Stomach (tissue), 9 donors: ENCODE results near the gene CRTC1. TPM values are rescaled to one million over a fixed set of nuclear protein-coding genes. Genes with fewer than 3 reads are reported as not detected.

ENCODE experiments used
- DNase-seq, 2 donors: peaks; one replicate each; pipeline versions ENCODE4 v3.0.0 to v3.0.0-alpha.2; 2013 to 2019
- H3K27ac ChIP-seq, 5 donors: fragments of 200-600 bp in 4 of 5; sonication (generic) in 4 of 5; one replicate each; pipeline ENCODE4 v1.5.1; 2013 to 2019; ENCODE audit warnings: mild to moderate bottlenecking in 1 of 5, moderate library complexity in 1 of 5
- H3K27me3 ChIP-seq, 3 donors: fragments of 200-600 bp; sonication (generic); one replicate each; pipeline ENCODE4 v1.5.1; 2017 to 2019; ENCODE audit warnings: mixed run types in 1 of 3
- H3K36me3 ChIP-seq, 4 donors: fragments of 200-600 bp; sonication (generic); 1 replicate in 3 of 4; 2 replicates in 1 of 4; pipeline ENCODE4 v1.5.1; 2016 to 2019
- H3K4me1 ChIP-seq, 4 donors: fragments of 200-600 bp; sonication (generic); one replicate each; pipeline ENCODE4 v1.5.1; 2016 to 2019
- H3K4me3 ChIP-seq, 4 donors: fragments of 200-600 bp; sonication (generic) in 3 of 4; one replicate each; pipeline ENCODE4 v1.5.1; 2016 to 2019; ENCODE audit warnings: mild to moderate bottlenecking in 1 of 4
- H3K9me3 ChIP-seq, 4 donors: fragments of 200-600 bp; sonication (generic); one replicate each; pipeline ENCODE4 v1.5.1; 2016 to 2019
- CTCF ChIP-seq, 7 experiments: fragments of 450-650 bp in 4 of 7; fragments of 200-600 bp in 3 of 7; sonication (generic) in 3 of 7; IDR thresholded peaks; one replicate each; pipeline ENCODE4 v1.5.1; 2016 to 2019; ENCODE audit warnings: antibody characterized with exemption in 7 of 7, control low read depth in 2 of 7, mild to moderate bottlenecking in 1 of 7
- EP300 ChIP-seq: sonication (generic); formaldehyde crosslinking; IDR thresholded peaks from one replicate; pipeline ENCODE4 v1.6.1; 2017; ENCODE audit warnings: antibody characterized with exemption
- POLR2A ChIP-seq, 4 donors: fragments of 450-650 bp; IDR thresholded peaks; one replicate each; pipeline ENCODE4 v1.6.1; 2016; ENCODE audit warnings: antibody characterized with exemption in 4 of 4, control low read depth in 2 of 4, mild to moderate bottlenecking in 1 of 4, moderate library complexity in 1 of 4
- POLR2AphosphoS5 ChIP-seq, 3 donors: sonication (generic); formaldehyde crosslinking; IDR thresholded peaks; one replicate each; pipeline ENCODE4 v1.6.1; 2016; ENCODE audit warnings: antibody characterized with exemption in 3 of 3
- WGBS, 5 donors: extraction: QIAGEN DNeasy Blood & Tissue Kit in 3 of 5; methylation state at CpG; one replicate each; pipeline versions ENCODE4 v1.1.5 to v1.1.7; 2013 to 2018; 5-methylcytosine and 5-hydroxymethylcytosine counted together
- intact Hi-C: fragments of 100-400 bp; cut with DNase I; formaldehyde crosslinking; loops from one replicate; pipeline ENCODE4 v1.15.1; 2023; ENCODE audit warnings: low total_unique reads
- polyA plus RNA-seq, 3 donors: library from polyadenylated mRNA; stranded (reverse); fragments of 200-250 nt; gene quantifications; one replicate each; pipeline ENCODE4 v1.2.3, GENCODE V29; 2013
- total RNA-seq, 5 donors: library from RNA; depleted of rRNA; stranded (reverse); fragments of >200 nt; gene quantifications; one replicate each; pipeline versions ENCODE4 v1.1.0 to v1.2.3, GENCODE V29; 2014 to 2016
- donor health status: healthy with polysubstance abuse.
- donor health status: Bipolar disorder and iron deficiency.
- donor health status: healthy.

The CRTC1 gene
- total and polyA plus RNA-seq, 8 donors, result 4.2 to 28.0 (median 4.6) TPM; not detected in 1

GRCh38 chr19:18769989-18770528, 86.6 kb downstream of the CRTC1 start:
- intact Hi-C loops, result no loop called here
- Histone ChIP-seq H3K36me3 (peaks cover 0 to 15% (median 4%) of the 10 kb centered on the region in 4 donors), H3K27me3 (no peaks in the 10 kb centered on the region), H3K4me3 (no peak overlapping the region), H3K4me1 (peaks cover 10 to 32% (median 24%) of the 10 kb centered on the region in 4 donors), H3K9me3 (no peaks in the 10 kb centered on the region), H3K27ac (peak overlapping the region in 2 of 5 donors; percentile 54 to 70)
- no peak for TF ChIP-seq POLR2AphosphoS5 (IDR thresholded peaks at IDR 0.05)
- TF ChIP-seq CTCF (IDR thresholded peaks at IDR 0.05), result no peak
- TF ChIP-seq EP300, result no peak
- no peak for TF ChIP-seq POLR2A (IDR thresholded peaks at IDR 0.05)
- 82 to 95% (median 86%) methylated on average over 8 to 15 of the region's 15 CpGs for WGBS, 5 donors
- no peak for DNase-seq

- 76 to 80% (median 78%) methylated on average over 13 of the region's 13 CpGs for WGBS, 5 donors
- intact Hi-C loops, result no loop called here
- Histone ChIP-seq H3K4me1 (peaks cover 10 to 27% (median 24%) of the 10 kb centered on the region in 4 donors), H3K27me3 (no peaks in the 10 kb centered on the region), H3K36me3 (peaks cover 0 to 22% (median 9%) of the 10 kb centered on the region in 4 donors), H3K4me3 (no peak overlapping the region), H3K9me3 (no peaks in the 10 kb centered on the region), H3K27ac (no peak overlapping the region)
- TF ChIP-seq CTCF (IDR thresholded peaks at IDR 0.05), result no peak
- DNase-seq, result no peak
Measured at GRCh38 chr19:18770663-18771327, 87.3 kb downstream of the CRTC1 start.

GRCh38 chr19:18771328-18772242, 88.1 kb downstream of the CRTC1 start:
- Histone ChIP-seq H3K27ac (no peak overlapping the region), H3K4me3 (no peak overlapping the region), H3K27me3 (peaks cover 0 to under 1% (median 0%) of the 10 kb centered on the region in 3 donors), H3K36me3 (peaks cover 0 to 30% (median 14%) of the 10 kb centered on the region in 4 donors), H3K4me1 (peaks cover 10 to 27% (median 24%) of the 10 kb centered on the region in 4 donors), H3K9me3 (no peaks in the 10 kb centered on the region)
- 89 to 94% (median 92%) methylated on average over 30 to 36 of the region's 36 CpGs for WGBS, 5 donors
- peak in 1 of 2 donors; percentile 54 for DNase-seq
- TF ChIP-seq POLR2A (IDR thresholded peaks at IDR 0.05), result no peak
- peak in 1 of 7 experiments; percentile 6 for TF ChIP-seq CTCF (IDR thresholded peaks at IDR 0.05)
- intact Hi-C loops, result no loop called here
